ENCODE data around the gene SIPA1L3.

- TF ChIP-seq CTCF (IDR thresholded peaks at IDR 0.05) (no peak), POLR2A (IDR thresholded peaks at IDR 0.05) (no peak)
Observed at GRCh38 chr19:38183251-38183897, 276.4 kb downstream of the SIPA1L3 start.
